Parathyroid adenoma (tissue), 2 donors: ENCODE results near the gene NTRK3.

Source experiments
- H2AFZ ChIP-seq: fragments of 300-600 bp; sonication (generic); one replicate; pipeline ENCODE4 v1.7.0; 2017; ENCODE audit warnings: antibody characterized with exemption, mild to moderate bottlenecking
- H3K27ac ChIP-seq: fragments of 300-600 bp; sonication (generic); one replicate; pipeline ENCODE4 v1.7.0; 2017
- H3K27me3 ChIP-seq: fragments of 300-600 bp; sonication (generic); one replicate; pipeline ENCODE4 v1.7.0; 2017; ENCODE audit warnings: low read length; ENCODE audit not compliant: control insufficient read depth, insufficient read depth
- H3K36me3 ChIP-seq: fragments of 300-600 bp; sonication (generic); one replicate; pipeline ENCODE4 v1.7.0; 2017; ENCODE audit warnings: low read length; ENCODE audit not compliant: control insufficient read depth, insufficient read depth
- H3K4me1 ChIP-seq: fragments of 300-600 bp; sonication (generic); one replicate; pipeline ENCODE4 v1.7.0; 2017; ENCODE audit warnings: control low read depth
- H3K4me2 ChIP-seq: fragments of 300-600 bp; sonication (generic); one replicate; pipeline ENCODE4 v1.7.0; 2017; ENCODE audit warnings: low read length
- H3K4me3 ChIP-seq: fragments of 300-600 bp; sonication (generic); one replicate; pipeline ENCODE4 v1.7.0; 2017; ENCODE audit warnings: low read depth, low read length
- H3K79me2 ChIP-seq: fragments of 300-600 bp; sonication (generic); one replicate; pipeline ENCODE4 v1.7.0; 2017; ENCODE audit warnings: control low read depth
- H3K9ac ChIP-seq: fragments of 300-600 bp; sonication (generic); one replicate; pipeline ENCODE4 v1.7.0; 2017; ENCODE audit warnings: mild to moderate bottlenecking
- H3K9me3 ChIP-seq: fragments of 300-600 bp; sonication (generic); one replicate; pipeline ENCODE4 v1.7.0; 2017; ENCODE audit warnings: low read length; ENCODE audit not compliant: control insufficient read depth
- CTCF ChIP-seq: fragments of 300-600 bp; sonication (generic); IDR thresholded peaks from one replicate; pipeline ENCODE4 v1.7.0; 2017; ENCODE audit warnings: antibody characterized with exemption, mild to moderate bottlenecking
- donor health status: primary hyperparathyroidism.

NTRK3 gene

GRCh38 chr15:88201207-88201606 is 55.3 kb downstream of the NTRK3 start:
- Histone ChIP-seq H3K36me3 (no peaks in the 10 kb centered on the region), H3K9ac (no peak overlapping the region), H3K27me3 (no peaks in the 10 kb centered on the region), H3K4me1 (no peaks in the 10 kb centered on the region), H3K27ac (no peak overlapping the region), H3K4me3 (no peak overlapping the region), H2AFZ (no peak overlapping the region), H3K79me2 (no peaks in the 10 kb centered on the region), H3K4me2 (no peak overlapping the region), H3K9me3 (no peaks in the 10 kb centered on the region)
- no peak for TF ChIP-seq CTCF

- no peak overlapping the region for H2AFZ ChIP-seq
- no peaks in the 10 kb centered on the region for H3K79me2 ChIP-seq
- TF ChIP-seq CTCF: no peak
- H3K4me3 ChIP-seq: no peak overlapping the region
- H3K36me3 ChIP-seq: no peaks in the 10 kb centered on the region
- no peak overlapping the region for H3K9ac ChIP-seq
- no peaks in the 10 kb centered on the region for H3K27me3 ChIP-seq
- no peaks in the 10 kb centered on the region for H3K9me3 ChIP-seq
- no peaks in the 10 kb centered on the region for H3K4me1 ChIP-seq
- no peak overlapping the region for H3K27ac ChIP-seq
- no peak overlapping the region for H3K4me2 ChIP-seq
Measured at GRCh38 chr15:88196961-88197360, 59.6 kb downstream of the NTRK3 start.

- H3K36me3 ChIP-seq: no peaks in the 10 kb centered on the region
- no peak overlapping the region for H2AFZ ChIP-seq
- no peak overlapping the region for H3K4me3 ChIP-seq
- no peak overlapping the region for H3K27ac ChIP-seq
- no peaks in the 10 kb centered on the region for H3K27me3 ChIP-seq
- no peaks in the 10 kb centered on the region for H3K79me2 ChIP-seq
- no peak overlapping the region for H3K9ac ChIP-seq
- no peaks in the 10 kb centered on the region for H3K9me3 ChIP-seq
- TF ChIP-seq CTCF: no peak
- no peaks in the 10 kb centered on the region for H3K4me1 ChIP-seq
- no peak overlapping the region for H3K4me2 ChIP-seq
Measured at GRCh38 chr15:88194162-88194561, 62.4 kb downstream of the NTRK3 start.

GRCh38 chr15:88193415-88193814 is 63.1 kb downstream of the NTRK3 start:
- no peaks in the 10 kb centered on the region for H3K79me2 ChIP-seq

More at GRCh38 chr15:88193415-88193814, 63.1 kb downstream of the NTRK3 start:
- no peak overlapping the region for H3K4me3 ChIP-seq
- TF ChIP-seq CTCF: no peak
- H3K27me3 ChIP-seq: no peaks in the 10 kb centered on the region
- no peak overlapping the region for H3K9ac ChIP-seq
- no peak overlapping the region for H2AFZ ChIP-seq
- H3K9me3 ChIP-seq: no peaks in the 10 kb centered on the region
- H3K4me1 ChIP-seq: no peaks in the 10 kb centered on the region
- H3K36me3 ChIP-seq: no peaks in the 10 kb centered on the region
- H3K27ac ChIP-seq: no peak overlapping the region
- H3K4me2 ChIP-seq: no peak overlapping the region
